PC-9 (cell line): Measurements from ENCODE around the gene CADPS2.

Experiments used
- CTCF ChIP-seq: fragments of 200-600 bp; sonication (generic); conservative IDR thresholded peaks from 2 replicates; pipeline ENCODE4 v1.6.1; 2017; ENCODE audit warnings: mixed run types, antibody characterized with exemption, mild to moderate bottlenecking, moderate library complexity
- EZH2 ChIP-seq: fragments of 200-600 bp; sonication (generic); IDR thresholded peaks from 2 replicates; pipeline ENCODE4 v1.8.0; 2017; ENCODE audit warnings: antibody characterized with exemption, low read depth

DNA sequence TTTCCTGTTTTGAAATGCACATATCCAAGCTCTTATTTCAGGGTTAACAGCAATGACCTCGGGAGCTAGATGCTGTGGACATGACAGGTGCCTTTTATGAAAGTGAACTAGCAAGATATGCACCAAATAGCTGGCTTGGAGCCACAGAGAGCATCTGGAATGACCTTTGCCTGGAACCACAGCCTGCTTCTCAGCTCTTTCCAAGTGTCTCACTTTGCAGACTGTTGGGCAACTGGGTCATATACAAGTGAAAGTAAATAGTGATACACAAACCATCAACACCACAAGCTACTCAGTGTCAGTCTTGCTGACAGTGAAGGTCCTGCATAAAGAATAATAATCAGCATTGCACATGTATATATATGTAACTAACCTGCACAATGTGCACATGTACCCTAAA, 370.9 kb downstream of the CADPS2 start:
- TF ChIP-seq EZH2 (no peak), CTCF (no peak)
